ENCODE data around the gene SEMA4C. TPM values are rescaled to one million over a fixed set of nuclear protein-coding genes. Genes with fewer than 3 reads are reported as not detected.

The SEMA4C gene
- polyA plus RNA-seq, 1 donor from 2014 or later = 88.7 TPM

GRCh38 chr2:96856776-96857666 is 12.9 kb downstream of the SEMA4C start:
- Histone ChIP-seq H3K9me3 (ENCODE audit: low read length) (no peaks in the 10 kb centered on the region), H3F3A (ENCODE audit: insufficient read depth, low read length, poor library complexity, severe bottlenecking) (peaks cover 3% of the 10 kb centered on the region), H3K36me3 (ENCODE audit: insufficient read depth, low read length) (no peaks in the 10 kb centered on the region), H3K9ac (ENCODE audit: low read length) (peak overlapping the region; percentile 94), H3K9me2 (ENCODE audit: insufficient read depth, low read length) (no peaks in the 10 kb centered on the region), H3K4me2 (ENCODE audit: low read length) (peak overlapping the region; percentile 83), H3K27me3 (ENCODE audit: insufficient read depth, low read depth, low read length) (no peaks in the 10 kb centered on the region), H2AFZ (ENCODE audit: low read depth, low read length) (peak overlapping the region; percentile 83), H4K20me1 (ENCODE audit: insufficient read depth) (no peaks in the 10 kb centered on the region), H3K4me3 (ENCODE audit: low read length) (peak overlapping the region; percentile 99), H3K27ac (ENCODE audit: low read length) (peak overlapping the region; percentile 88), H3K79me2 (replicated peaks; ENCODE audit: insufficient read depth, low read length) (peaks cover 26% of the 10 kb centered on the region)
- TF ChIP-seq POLR2AphosphoS5 (IDR thresholded peaks at IDR 0.05) (peak; percentile 17), RAD21 (conservative IDR thresholded peaks at IDR 0.05) (peak; percentile 7), SMC3 (conservative IDR thresholded peaks at IDR 0.05; ENCODE audit: poor library complexity) (peak; percentile 35), REST (IDR thresholded peaks at IDR 0.05; ENCODE audit: borderline replicate concordance) (peak; percentile 32), MXI1 (conservative IDR thresholded peaks at IDR 0.05; ENCODE audit: poor library complexity, severe bottlenecking) (no peak)

- H3K27me3 ChIP-seq (ENCODE audit: insufficient read depth, low read depth, low read length) = no peaks in the 10 kb centered on the region
- no peak overlapping the region for H2AFZ ChIP-seq (ENCODE audit: low read depth, low read length)
- H3K4me3 ChIP-seq (ENCODE audit: low read length) = no peak overlapping the region
- no peak overlapping the region for H3K27ac ChIP-seq (ENCODE audit: low read length)
- peaks cover 4% of the 10 kb centered on the region for H3K36me3 ChIP-seq (ENCODE audit: insufficient read depth, low read length)
- H3K9me2 ChIP-seq (ENCODE audit: insufficient read depth, low read length) = no peaks in the 10 kb centered on the region
- H3F3A ChIP-seq (ENCODE audit: insufficient read depth, low read length, poor library complexity, severe bottlenecking) = no peaks in the 10 kb centered on the region
- H3K9ac ChIP-seq (ENCODE audit: low read length) = no peak overlapping the region
- no peaks in the 10 kb centered on the region for H3K9me3 ChIP-seq (ENCODE audit: low read length)
- peaks cover 26% of the 10 kb centered on the region for H3K79me2 ChIP-seq (replicated peaks; ENCODE audit: insufficient read depth, low read length)
- no peaks in the 10 kb centered on the region for H4K20me1 ChIP-seq (ENCODE audit: insufficient read depth)
- TF ChIP-seq SMC3 (conservative IDR thresholded peaks at IDR 0.05; ENCODE audit: poor library complexity) (no peak), TAF1 (IDR thresholded peaks at IDR 0.05; ENCODE audit: low read depth) (no peak), CTCF (IDR thresholded peaks at IDR 0.05; ENCODE audit: poor library complexity, severe bottlenecking) (no peak), EP300 (conservative IDR thresholded peaks at IDR 0.05; ENCODE audit: poor library complexity, severe bottlenecking) (no peak), MXI1 (conservative IDR thresholded peaks at IDR 0.05; ENCODE audit: poor library complexity, severe bottlenecking) (no peak), REST (IDR thresholded peaks at IDR 0.05; ENCODE audit: borderline replicate concordance) (no peak), POLR2AphosphoS5 (IDR thresholded peaks at IDR 0.05) (no peak), EZH2 (IDR thresholded peaks at IDR 0.05; ENCODE audit: borderline replicate concordance, insufficient read depth, low read length, poor library complexity, severe bottlenecking) (no peak), RAD21 (conservative IDR thresholded peaks at IDR 0.05) (no peak)
- H3K4me2 ChIP-seq (ENCODE audit: low read length) = no peak overlapping the region
These were observed 16.6 kb downstream of the SEMA4C start for GRCh38 chr2:96853321-96853720.

All from neural cell (in vitro differentiated cells).